Measurements from ENCODE around the gene ZMYND10. TPM values are rescaled to one million over a fixed set of nuclear protein-coding genes. Genes with fewer than 3 reads are reported as not detected.

The ZMYND10 gene
- total and polyA plus RNA-seq, 9 of the 15 experiments (the other 6 are each of a cell fraction or from before 2014, with no cell fraction given): 0.20 to 2.8 (median 0.70) TPM

DNA sequence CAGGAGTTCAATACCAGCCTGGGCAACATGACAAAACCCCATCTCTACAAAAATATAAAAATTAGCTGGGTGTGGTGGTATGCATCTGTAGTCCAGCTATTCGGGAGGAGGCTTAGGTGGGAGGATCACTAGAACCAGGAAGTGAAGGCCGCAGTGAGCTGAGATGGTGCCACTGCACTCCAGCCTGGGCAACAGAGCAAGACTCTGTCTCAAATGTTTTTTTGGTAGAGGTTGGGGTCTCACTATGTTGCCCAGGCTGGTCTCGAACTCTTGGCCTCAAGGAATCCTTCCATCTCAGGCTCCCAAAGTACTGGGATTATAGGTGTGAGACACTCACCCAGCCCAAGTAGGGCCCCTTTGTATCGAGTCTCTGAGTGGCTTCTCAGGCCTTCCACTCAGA lies 51.4 kb downstream of the ZMYND10 start:
- H3K36me3 ChIP-seq (ENCODE audit: control insufficient read depth, insufficient read depth, low read length): peaks cover 27% of the 10 kb centered on the region; the same call in 2 of the 3 replicates
- DNase-seq (ENCODE audit: extremely low read depth in 1 of 4, low spot score in 3 of 4) (no peak), FAIRE-seq (no peak), ATAC-seq (no peak)
- H3K9ac ChIP-seq (ENCODE audit: insufficient read depth in 1 of 2, low read depth in 2 of 2, low read length in 2 of 2): no peak overlapping the region
- H3K27me3 ChIP-seq (ENCODE audit: control insufficient read depth in 2 of 2, insufficient read depth in 2 of 2, low read length in 2 of 2): no peaks in the 10 kb centered on the region
- ChIA-PET CTCF (ENCODE audit: low intra/inter-chr PET ratio) (no interaction called here), POLR2A (no interaction called here)
- no peak overlapping the region for H3K4me2 ChIP-seq (ENCODE audit: insufficient read depth, low read length)
- whole genome bisulfite sequencing (ENCODE audit: insufficient coverage, low coverage, missing lambda C conversion rate): 77% methylated on average over 4 of the region's 4 CpGs
- no peak overlapping the region for H3K27ac ChIP-seq (ENCODE audit: extremely low read depth, low read depth, low read length)
- no peak overlapping the region for H3K4me3 ChIP-seq
- no peak overlapping the region for H2AFZ ChIP-seq (ENCODE audit: low read depth, low read length)
- no TSS peak for BruUV-seq (replicated peaks)
- H3K9me1 ChIP-seq (ENCODE audit: control insufficient read depth, insufficient read depth, low read length): no peaks in the 10 kb centered on the region
- H4K20me1 ChIP-seq (replicated peaks; ENCODE audit: control insufficient read depth, insufficient read depth, low read length): no peaks in the 10 kb centered on the region
- intact Hi-C loops (cut with micrococcal nuclease) (no loop called here), in situ Hi-C loops (cut with MboI) (no loop called here)
- peaks cover 50% of the 10 kb centered on the region for H3K79me2 ChIP-seq (ENCODE audit: control insufficient read depth, insufficient read depth, low read length)
- H3K4me1 ChIP-seq (replicated peaks in 1 of 2; ENCODE audit: control insufficient read depth in 2 of 2, insufficient read depth in 2 of 2, low read length in 2 of 2): peaks cover 13 to 76% of the 10 kb centered on the region in 2 experiments; a peak in 4 of 5 replicates
- no peaks in the 10 kb centered on the region for H3K9me3 ChIP-seq (replicated peaks; ENCODE audit: control insufficient read depth, insufficient read depth, low read depth, low read length)
- TF ChIP-seq NCOR1 (IDR thresholded peaks at IDR 0.05) (no peak), SREBF1 (IDR thresholded peaks at IDR 0.05; ENCODE audit: borderline replicate concordance, low read depth, low read length) (no peak), RFX5 (IDR thresholded peaks at IDR 0.05; ENCODE audit: low read depth, low read length) (no peak), ZNF121 (CRISPR knock-in tag; conservative IDR thresholded peaks at IDR 0.05) (peak; percentile 57; the same call in 1 of the 2 replicates)

GRCh38 chr3:50293079-50293801 lies 52.3 kb downstream of the ZMYND10 start:
- in situ Hi-C loops (cut with MboI): no loop called here

More at GRCh38 chr3:50293079-50293801, 52.3 kb downstream of the ZMYND10 start:
- Histone ChIP-seq H4K20me1 (replicated peaks; ENCODE audit: control insufficient read depth, insufficient read depth, low read length) (no peaks in the 10 kb centered on the region), H3K4me1 (replicated peaks in 1 of 2; ENCODE audit: control insufficient read depth in 2 of 2, insufficient read depth in 2 of 2, low read length in 2 of 2) (peaks cover 12 to 71% of the 10 kb centered on the region in 2 experiments; a peak in 4 of 5 replicates), H3K79me2 (ENCODE audit: control insufficient read depth, insufficient read depth, low read length) (peaks cover 42% of the 10 kb centered on the region), H2AFZ (ENCODE audit: low read depth, low read length) (no peak overlapping the region; the same call in 1 of the 2 replicates), H3K4me2 (ENCODE audit: insufficient read depth, low read length) (peak overlapping the region; percentile 91), H3K27ac (ENCODE audit: extremely low read depth, low read depth, low read length) (peak overlapping the region; percentile 67), H3K4me3 (peak overlapping the region; percentile 27; the same call in 1 of the 2 replicates), H3K9ac (ENCODE audit: insufficient read depth in 1 of 2, low read depth in 2 of 2, low read length in 2 of 2) (peak overlapping the region; percentile 70 to 100), H3K36me3 (ENCODE audit: control insufficient read depth, insufficient read depth, low read length) (peaks cover 36% of the 10 kb centered on the region; the same call in 2 of the 3 replicates), H3K9me1 (ENCODE audit: control insufficient read depth, insufficient read depth, low read length) (no peaks in the 10 kb centered on the region), H3K9me3 (replicated peaks; ENCODE audit: control insufficient read depth, insufficient read depth, low read depth, low read length) (no peaks in the 10 kb centered on the region), H3K27me3 (ENCODE audit: control insufficient read depth in 2 of 2, insufficient read depth in 2 of 2, low read length in 2 of 2) (no peaks in the 10 kb centered on the region)
- BruUV-seq (replicated peaks): no TSS peak
- WGBS (ENCODE audit: insufficient coverage, low coverage, missing lambda C conversion rate): 64% methylated on average over 12 of the region's 12 CpGs
- TF ChIP-seq, protein P1, sequence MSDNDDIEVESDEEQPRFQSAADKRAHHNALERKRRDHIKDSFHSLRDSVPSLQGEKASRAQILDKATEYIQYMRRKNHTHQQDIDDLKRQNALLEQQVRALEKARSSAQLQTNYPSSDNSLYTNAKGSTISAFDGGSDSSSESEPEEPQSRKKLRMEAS (CRISPR knock-in tag; IDR thresholded peaks at IDR 0.05): 0 out of 2 replicates have a peak, but pooled peaks have one; percentile 16
- no peak for TF ChIP-seq MECOM (CRISPR knock-in tag; IDR thresholded peaks at IDR 0.05)
- no peak for FAIRE-seq
- intact Hi-C loops (cut with micrococcal nuclease): no loop called here
- no peak for ATAC-seq
- CTCF ChIA-PET (ENCODE audit: low intra/inter-chr PET ratio): no interaction called here
- no peak for DNase-seq (ENCODE audit: extremely low read depth in 1 of 4, low spot score in 3 of 4)
- POLR2A ChIA-PET: interaction anchor here (0.5 to 1.0 kb wide), 2 partner anchors 26 to 43 kb away, joined by 3 to 5 read pairs; no protein-coding TSS in a partner anchor

All from K562 (cell line).